Hematopoietic multipotent progenitor cell treated with erythropoietin and hydrocortisone succinate and interleukin-3 and kit ligand, for 15 days (in vitro differentiated cells): ENCODE results near the gene GLCE.
A peak's percentile ranks its signal among the peaks of the same experiment; 100 is the strongest.
"Not testable (repeated sequence)": the region's sequence is repeated elsewhere in the genome, so short reads cannot be mapped to it uniquely, and the experiment has no call there.

ENCODE experiments used
- DNase-seq: peaks from one replicate; pipeline ENCODE4 v3.0.0-alpha.2; 2015; ENCODE audit warnings: low spot score

Gene GLCE

GRCh38 chr15:69161079-69161877, 843 bp downstream of the GLCE start:
- no peak for DNase-seq

GRCh38 chr15:69161878-69162213, 1.4 kb downstream of the GLCE start:
- no peak for DNase-seq

GRCh38 chr15:69163141-69163669, 2.8 kb downstream of the GLCE start:
- peak; percentile 39 for DNase-seq

GRCh38 chr15:69164807-69165636, 4.6 kb downstream of the GLCE start:
- no peak for DNase-seq

GRCh38 chr15:69165637-69166025, 5.2 kb downstream of the GLCE start:
- no peak for DNase-seq

- no peak for DNase-seq
Observed at GRCh38 chr15:69167218-69167846, 6.9 kb downstream of the GLCE start.

GRCh38 chr15:69168361-69168760, 7.9 kb downstream of the GLCE start:
- DNase-seq: not testable (repeated sequence)

GRCh38 chr15:69169540-69169939, 9.1 kb downstream of the GLCE start:
- DNase-seq: not testable (repeated sequence)

- no peak for DNase-seq
Observed at GRCh38 chr15:69170597-69170996, 10.2 kb downstream of the GLCE start.

GRCh38 chr15:69172847-69173246, 12.4 kb downstream of the GLCE start:
- DNase-seq: no peak

GRCh38 chr15:69175536-69175935, 15.1 kb downstream of the GLCE start:
- no peak for DNase-seq

GRCh38 chr15:69181424-69181823, 21.0 kb downstream of the GLCE start:
- no peak for DNase-seq

GRCh38 chr15:69185216-69185615, 24.8 kb downstream of the GLCE start:
- DNase-seq: no peak

GRCh38 chr15:69185706-69186105, 25.3 kb downstream of the GLCE start:
- no peak for DNase-seq

GRCh38 chr15:69189157-69189556, 28.7 kb downstream of the GLCE start:
- DNase-seq: no peak

- DNase-seq: no peak
Observed at GRCh38 chr15:69190091-69190490, 29.7 kb downstream of the GLCE start.

- DNase-seq: no peak
Observed at GRCh38 chr15:69190504-69190903, 30.1 kb downstream of the GLCE start.

- DNase-seq: no peak
Observed at GRCh38 chr15:69194025-69194827, 33.8 kb downstream of the GLCE start.

- DNase-seq: no peak
Observed at GRCh38 chr15:69194854-69195253, 34.4 kb downstream of the GLCE start.

GRCh38 chr15:69200832-69201745, 40.7 kb downstream of the GLCE start:
- DNase-seq: no peak

GRCh38 chr15:69206079-69206478, 45.6 kb downstream of the GLCE start:
- DNase-seq: no peak
